PC-3 (cell line): ENCODE data around the gene SPRED3. TPM values are rescaled to one million over a fixed set of nuclear protein-coding genes. Genes with fewer than 3 reads are reported as not detected.

Experiments used
- ATAC-seq: fragments of 200-7000 bp; cut with Tn5 transposase; 2 replicates; pipeline ENCODE4 v1.9.1; 2020; ENCODE audit warnings: mild to moderate bottlenecking, moderate library complexity
- BruUV-seq: library from RNA; stranded (reverse); fragments of 400-500 nt; replicated peaks from 2 replicates; lab custom pipeline; 2021; lab: Mats Ljungman, UMichigan
- CTCF ChIA-PET: fragments of 300-600 bp; sonication (Branson Sonifier 250); formaldehyde crosslinking; loops from one replicate; lab custom pipeline; 2022; ENCODE audit warnings: antibody characterized with exemption; lab: Charles Lee
- POLR2A ChIA-PET: fragments of 300-600 bp; sonication (Branson Sonifier 250); formaldehyde crosslinking; loops from one replicate; lab custom pipeline; 2022; ENCODE audit warnings: antibody characterized with exemption; ENCODE audit not compliant: unreplicated experiment; lab: Charles Lee
- DNase-seq: peaks from one replicate; pipeline ENCODE4 v3.0.0-alpha.2; 2015
- H2AFZ ChIP-seq: fragments of 300-600 bp; sonication (generic); 2 replicates; pipeline ENCODE4 v1.6.0; 2016; ENCODE audit warnings: antibody characterized with exemption, low read length
- H3F3A ChIP-seq: fragments of 300-600 bp; sonication (generic); one replicate; pipeline ENCODE4 v1.6.0; 2017; ENCODE audit warnings: antibody characterized with exemption, low read length, control low read depth, mild to moderate bottlenecking; ENCODE audit not compliant: unreplicated experiment
- H3K27ac ChIP-seq: fragments of 300-600 bp; sonication (generic); 2 replicates; pipeline ENCODE4 v1.5.1; 2016; ENCODE audit warnings: mild to moderate bottlenecking, low read length
- H3K27me3 ChIP-seq: fragments of 300-600 bp; sonication (generic); 2 replicates; pipeline ENCODE4 v1.6.1; 2016; ENCODE audit warnings: low read length, mixed read lengths
- H3K36me3 ChIP-seq: fragments of 300-600 bp; sonication (generic); 2 replicates; pipeline ENCODE4 v1.6.1; 2016; ENCODE audit warnings: low read depth, mixed run types, low read length, mixed read lengths
- H3K4me1 ChIP-seq: fragments of 300-600 bp; sonication (generic); 2 replicates; pipeline ENCODE4 v1.5.1; 2016; ENCODE audit warnings: low read length; ENCODE audit not compliant: insufficient read depth
- H3K4me2 ChIP-seq: fragments of 300-600 bp; sonication (generic); 2 replicates; pipeline ENCODE4 v1.6.0; 2016; ENCODE audit warnings: low read length
- H3K4me3 ChIP-seq: fragments of 300-600 bp; sonication (generic); 2 replicates; pipeline ENCODE4 v1.5.1; 2016; ENCODE audit warnings: mild to moderate bottlenecking, low read length, mixed read lengths
- H3K79me2 ChIP-seq: fragments of 300-600 bp; sonication (generic); 2 replicates; pipeline ENCODE4 v1.6.1; 2017; ENCODE audit warnings: low read length, mixed read lengths
- H3K9ac ChIP-seq: fragments of 300-600 bp; sonication (generic); 2 replicates; pipeline ENCODE4 v1.6.0; 2016; ENCODE audit warnings: mild to moderate bottlenecking, low read length
- H3K9me2 ChIP-seq: fragments of 300-600 bp; sonication (generic); replicated peaks from 2 replicates; pipeline ENCODE4 v1.6.1; 2016; ENCODE audit warnings: mixed run types, low read length, mixed read lengths
- H3K9me3 ChIP-seq: fragments of 300-600 bp; sonication (generic); 2 replicates; pipeline ENCODE4 v1.6.1; 2016; ENCODE audit warnings: low read length, mixed read lengths
- H4K20me1 ChIP-seq: fragments of 300-600 bp; sonication (generic); 2 replicates; pipeline ENCODE4 v1.6.1; 2016; ENCODE audit warnings: low read length, mixed read lengths
- CTCF ChIP-seq: fragments of 300-600 bp; sonication (generic); conservative IDR thresholded peaks from 2 replicates; pipeline ENCODE4 v1.5.1; 2017; ENCODE audit warnings: antibody characterized with exemption, low read depth, mild to moderate bottlenecking, low read length
- EZH2 ChIP-seq: fragments of 300-600 bp; sonication (generic); IDR thresholded peaks from one replicate; pipeline ENCODE4 v1.6.1; 2017; ENCODE audit warnings: antibody characterized with exemption, mild to moderate bottlenecking, low read length; ENCODE audit not compliant: unreplicated experiment
- EZH2phosphoT487 ChIP-seq: fragments of 300-600 bp; sonication (generic); IDR thresholded peaks from 2 replicates; pipeline ENCODE4 v1.6.1; 2018; ENCODE audit warnings: mild to moderate bottlenecking, antibody characterized with exemption, low read length, borderline replicate concordance
- intact Hi-C: fragments of 100-400 bp; cut with micrococcal nuclease; formaldehyde crosslinking; loops from 2 replicates; pipeline ENCODE4 v1.9.0; 2023
- total RNA-seq: library from RNA; depleted of rRNA; stranded (reverse); fragments of >200 nt; gene quantifications from 2 replicates; pipeline ENCODE4 v1.2.3, GENCODE V29; 2014

The SPRED3 gene
- total RNA-seq, 1 experiment from 2014 or later, result 4.1 TPM

- ATAC-seq, result no peak
- H3K36me3 ChIP-seq, result no peaks in the 10 kb centered on the region
- POLR2A ChIA-PET, result interaction anchor here (0.6 kb wide), 2 partner anchors 40 to 1042 kb away, joined by 3 to 5 read pairs; partner anchors contain the start of gene KCNK6
- CTCF ChIA-PET, result no interaction called here
- no peak overlapping the region for H3K4me2 ChIP-seq
- H4K20me1 ChIP-seq, result no peaks in the 10 kb centered on the region
- H3K9me2 ChIP-seq, result no peaks in the 10 kb centered on the region
- TF ChIP-seq EZH2 (no peak), CTCF (no peak), EZH2phosphoT487 (no peak)
- DNase-seq, result no peak
- H3K27ac ChIP-seq, result no peak overlapping the region
- no peak overlapping the region for H3K4me3 ChIP-seq
- BruUV-seq, result no TSS peak
- no peaks in the 10 kb centered on the region for H3F3A ChIP-seq
- H3K9me3 ChIP-seq, result no peaks in the 10 kb centered on the region
- intact Hi-C loops, result no loop called here
- H2AFZ ChIP-seq, result no peak overlapping the region
- no peaks in the 10 kb centered on the region for H3K79me2 ChIP-seq
- H3K4me1 ChIP-seq, result peaks cover 6% of the 10 kb centered on the region; the same call in 1 of the 2 replicates
- H3K9ac ChIP-seq, result no peak overlapping the region
- H3K27me3 ChIP-seq, result peaks cover 22% of the 10 kb centered on the region
Observed at GRCh38 chr19:38359242-38360021, 29.1 kb upstream of the SPRED3 start.

GRCh38 chr19:38360351-38360750 is 28.1 kb upstream of the SPRED3 start:
- Histone ChIP-seq H3F3A (no peaks in the 10 kb centered on the region), H4K20me1 (no peaks in the 10 kb centered on the region), H3K36me3 (no peaks in the 10 kb centered on the region), H3K27me3 (peaks cover 22% of the 10 kb centered on the region), H3K9ac (no peak overlapping the region), H3K9me3 (no peaks in the 10 kb centered on the region), H3K4me3 (no peak overlapping the region), H3K79me2 (no peaks in the 10 kb centered on the region), H3K4me1 (peaks cover 6% of the 10 kb centered on the region; the same call in 1 of the 2 replicates), H2AFZ (no peak overlapping the region), H3K4me2 (no peak overlapping the region), H3K27ac (no peak overlapping the region), H3K9me2 (no peaks in the 10 kb centered on the region)
- intact Hi-C loops, result no loop called here
- POLR2A ChIA-PET, result interaction anchor here (0.8 kb wide), 1 partner anchor 14 kb away, joined by 4 read pairs; the partner anchor contains the start of gene PSMD8
- no TSS peak for BruUV-seq
- CTCF ChIA-PET, result no interaction called here
- TF ChIP-seq EZH2 (no peak), EZH2phosphoT487 (no peak), CTCF (no peak)
- DNase-seq (no peak), ATAC-seq (no peak)
